Adrenal gland (tissue), 12 donors: ENCODE results near the gene TBL1Y. TPM values are rescaled to one million over a fixed set of nuclear protein-coding genes. Genes with fewer than 3 reads are reported as not detected.
"Not testable (repeated sequence)": the region's sequence is repeated elsewhere in the genome, so short reads cannot be mapped to it uniquely, and the experiment has no call there.

Source experiments
- DNase-seq, 7 donors: peaks; one replicate each; pipeline ENCODE4 v3.0.0-alpha.2; 2019 to 2020
- H3K27ac ChIP-seq, 5 donors: fragments of 200-600 bp; sonication (generic) in 4 of 5; 1 replicate in 3 of 5; 2 replicates in 2 of 5; pipeline versions ENCODE4 v1.5.1 to v1.8.0; 2016 to 2020; ENCODE audit warnings: mild to moderate bottlenecking in 1 of 5
- H3K27me3 ChIP-seq: fragments of 200-600 bp; 2 replicates; pipeline ENCODE4 v1.8.0; 2021
- H3K36me3 ChIP-seq, 2 donors: fragments of 200-600 bp; replicated peaks in 1 of 2; 1 replicate in 1 of 2; 2 replicates in 1 of 2; pipeline versions ENCODE4 v1.5.1 to v1.8.0; 2018 to 2022
- H3K4me1 ChIP-seq, 2 donors: fragments of 200-600 bp; replicated peaks in 1 of 2; 1 replicate in 1 of 2; 2 replicates in 1 of 2; pipeline versions ENCODE4 v1.5.1 to v1.8.0; 2018 to 2021
- H3K4me3 ChIP-seq, 4 donors: fragments of 200-600 bp; sonication (generic) in 3 of 4; one replicate each; pipeline ENCODE4 v1.5.1; 2016 to 2018
- H3K9me3 ChIP-seq, 3 donors: fragments of 200-600 bp; sonication (generic) in 1 of 3; replicated peaks in 1 of 3; 1 replicate in 2 of 3; 2 replicates in 1 of 3; pipeline versions ENCODE4 v1.5.1 to v1.8.0; 2016 to 2021
- CTCF ChIP-seq, 6 experiments: fragments of 450-650 bp in 4 of 6; fragments of 200-600 bp in 2 of 6; sonication (generic) in 1 of 6; IDR thresholded peaks; 1 replicate in 5 of 6; 2 replicates in 1 of 6; pipeline versions ENCODE4 v1.5.1 to v1.8.0; 2016 to 2021; ENCODE audit warnings: antibody characterized with exemption in 6 of 6, mild to moderate bottlenecking in 2 of 6, moderate library complexity in 1 of 6
- POLR2A ChIP-seq, 2 donors: fragments of 450-650 bp; IDR thresholded peaks; one replicate each; pipeline ENCODE4 v1.6.1; 2017; ENCODE audit warnings: antibody characterized with exemption in 2 of 2, mild to moderate bottlenecking in 2 of 2, moderate library complexity in 1 of 2
- WGBS, 4 donors: extraction: QIAGEN DNeasy Blood & Tissue Kit in 2 of 4; methylation state at CpG; one replicate each; pipeline versions ENCODE4 v1.1.5 to v1.1.7; 2013 to 2017; 5-methylcytosine and 5-hydroxymethylcytosine counted together
- intact Hi-C, 2 donors: fragments of 100-400 bp; cut with DNase I; formaldehyde crosslinking; loops; one replicate each; pipeline versions ENCODE4 v1.14.1 to v1.15.0; 2022 to 2023
- polyA plus RNA-seq, 3 donors: library from polyadenylated mRNA; stranded (reverse); fragments of 200-250 nt in 2 of 3; fragments of 350-450 nt in 1 of 3; fragmentation: Illumina TruSeq in 1 of 3; extraction: RNeasy Lipid Tissue Mini Kit (QIAGEN cat#74804) in 1 of 3; gene quantifications; one replicate each; pipeline ENCODE4 v1.2.3, GENCODE V29; 2013 to 2014
- total RNA-seq, 9 donors: library from RNA; depleted of rRNA in 4 of 9; stranded (reverse); fragments of >200 nt in 4 of 9; fragments of 120-200 nt in 1 of 9; fragmentation: NEBNext Ultra II Directional in 1 of 9; extraction: Animal tissue kit (Norgen Biotek cat#: 25700) in 1 of 9; gene quantifications; one replicate each; pipeline versions ENCODE4 v1.1.0 to v1.2.4, GENCODE V29; 2013 to 2023
- donor health status: healthy with polysubstance abuse.
- donor health status: Bipolar disorder and iron deficiency.
- donor health status: DM: yes; HTN: yes; CAD: no.
- donor health status: DM: no; HTN: no; CAD: no.
- donor health status: DM: no; HTN: no; CAD: no.
- donor health status: DM: yes; HTN: yes; CAD: no.

Gene TBL1Y
- total and polyA plus RNA-seq, 12 donors: 0.15 to 0.78 TPM; not detected in 10

GRCh38 chrY:6907591-6907990 is 2.9 kb upstream of the TBL1Y start:
- no peaks in the 10 kb centered on the region for H3K4me1 ChIP-seq
- no peak overlapping the region for H3K4me3 ChIP-seq
- no peaks in the 10 kb centered on the region for H3K9me3 ChIP-seq
- WGBS, 4 donors: 43 to 48% methylated on average over 1 of the region's 1 CpG; no CpG with 5 or more reads in 2 of the 4 donors
- no peaks in the 10 kb centered on the region for H3K27me3 ChIP-seq
- H3K27ac ChIP-seq: no peak overlapping the region
- intact Hi-C loops: no loop called here
- TF ChIP-seq POLR2A (IDR thresholded peaks at IDR 0.05): no peak
- no peak for TF ChIP-seq CTCF (IDR thresholded peaks at IDR 0.05)
- DNase-seq: no peak
- no peaks in the 10 kb centered on the region for H3K36me3 ChIP-seq

GRCh38 chrY:6908021-6908420 is 2.5 kb upstream of the TBL1Y start:
- H3K36me3 ChIP-seq, intact Hi-C loops, DNase-seq, H3K9me3 ChIP-seq, H3K4me1 ChIP-seq, H3K4me3 ChIP-seq, H3K27me3 ChIP-seq, H3K27ac ChIP-seq: not testable (repeated sequence)
- WGBS, 4 donors: 31 to 44% methylated on average over 4 to 6 of the region's 6 CpGs; no CpG with 5 or more reads in 2 of the 4 donors

- Histone ChIP-seq H3K27ac (no peak overlapping the region), H3K27me3 (no peaks in the 10 kb centered on the region), H3K4me3 (no peak overlapping the region), H3K9me3 (no peaks in the 10 kb centered on the region), H3K36me3 (no peaks in the 10 kb centered on the region), H3K4me1 (no peaks in the 10 kb centered on the region)
- WGBS, 4 donors: 1% methylated on average over 14 of the region's 14 CpGs; no CpG with 5 or more reads in 3 of the 4 donors
- intact Hi-C loops: no loop called here
- TF ChIP-seq CTCF (IDR thresholded peaks at IDR 0.05): no peak
- peak in 1 of 7 donors; percentile 0 for DNase-seq
These were observed 1.4 kb upstream of the TBL1Y start for GRCh38 chrY:6909118-6909521.

GRCh38 chrY:6909856-6910255 is 641 bp upstream of the TBL1Y start:
- H3K27me3 ChIP-seq: no peaks in the 10 kb centered on the region
- H3K27ac ChIP-seq: no peak overlapping the region
- no peaks in the 10 kb centered on the region for H3K9me3 ChIP-seq
- 0 to 2% methylated on average over 4 to 14 of the region's 14 CpGs; no CpG with 5 or more reads in 2 of the 4 donors for WGBS, 4 donors
- DNase-seq: no peak
- H3K4me3 ChIP-seq: no peak overlapping the region
- no peak for TF ChIP-seq CTCF (IDR thresholded peaks at IDR 0.05)
- H3K36me3 ChIP-seq: no peaks in the 10 kb centered on the region
- no peaks in the 10 kb centered on the region for H3K4me1 ChIP-seq
- intact Hi-C loops: no loop called here

- Histone ChIP-seq H3K27me3 (no peaks in the 10 kb centered on the region), H3K36me3 (no peaks in the 10 kb centered on the region), H3K4me1 (no peaks in the 10 kb centered on the region), H3K4me3 (no peak within 1 kb of the TSS), H3K9me3 (no peaks in the 10 kb centered on the region), H3K27ac (no peak within 1 kb of the TSS)
- intact Hi-C loops: no loop called here
- WGBS, 4 donors: 0 to 2% methylated on average over 1 to 52 of the region's 52 CpGs; no CpG with 5 or more reads in 2 of the 4 donors
- no peak for DNase-seq
- no peak for TF ChIP-seq CTCF (IDR thresholded peaks at IDR 0.05)
- TF ChIP-seq POLR2A (IDR thresholded peaks at IDR 0.05): no peak
These were observed 870 bp downstream of the TBL1Y start, which contains the start of gene AMELY for GRCh38 chrY:6911253-6911881. TSS of gene AMELY (minus strand) at chrY:6911752. CDS start at chrY:6872608, 39,144 bp downstream.
